Epithelial cell of prostate (primary cell): ENCODE results near the gene SMIM28.
"Not testable (repeated sequence)": the region's sequence is repeated elsewhere in the genome, so short reads cannot be mapped to it uniquely, and the experiment has no call there.

Experiments
- DNase-seq: peaks from one replicate; pipeline ENCODE4 v3.0.0-alpha.2; 2011; ENCODE audit warnings: low read depth, low spot score
- H3K27ac ChIP-seq: fragments of 450-650 bp; 2 replicates; pipeline ENCODE4 v1.5.1; 2017; ENCODE audit warnings: mild to moderate bottlenecking

SMIM28 gene

DNA sequence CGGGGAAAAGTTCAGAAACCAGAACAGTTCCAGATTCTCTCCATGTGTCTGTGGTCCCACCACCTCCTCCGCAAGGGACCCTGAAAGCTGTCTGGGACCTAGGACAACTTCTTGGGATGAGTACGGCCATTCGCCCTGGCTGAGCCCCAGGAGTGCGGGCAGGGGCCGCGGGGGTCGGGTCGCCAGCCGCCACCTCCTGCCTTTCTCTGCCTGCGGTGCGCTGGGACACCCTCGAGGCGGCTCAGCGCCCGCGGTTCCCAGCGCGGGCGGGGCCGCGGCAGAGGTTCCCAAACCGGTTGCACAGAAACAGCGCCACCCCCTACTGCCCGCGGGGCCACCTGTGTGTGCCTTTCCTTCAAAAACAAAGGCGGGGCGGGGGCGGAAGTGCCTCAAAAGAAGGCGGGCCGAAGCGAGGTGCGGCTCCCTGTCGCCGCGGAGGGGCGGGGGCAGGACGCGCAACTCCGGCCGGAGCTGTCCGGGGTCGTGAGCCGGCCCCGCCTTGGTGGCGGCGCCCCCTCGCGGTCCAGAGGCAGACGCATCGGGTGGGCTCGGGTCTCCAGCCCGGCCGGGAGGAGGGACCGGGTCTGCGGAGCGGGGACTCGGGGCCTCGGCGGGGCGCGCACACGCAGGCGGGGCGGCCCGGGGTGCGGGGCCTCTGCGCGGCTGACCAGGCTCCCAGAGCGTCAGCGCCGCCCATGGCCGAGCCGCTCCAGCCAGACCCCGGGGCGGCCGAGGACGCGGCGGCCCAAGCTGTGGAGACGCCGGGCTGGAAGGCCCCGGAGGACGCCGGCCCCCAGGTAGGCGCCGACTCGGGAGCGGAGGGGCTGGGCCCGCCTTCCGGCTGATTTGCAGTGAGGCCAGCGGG, 26.3 kb downstream of the SMIM28 start, which contains the start of gene HEBP2:
Gene HEBP2, plus strand, starts transcription at position 423 of the 865 bp plus-strand sequence. Its CDS starts 273 bp downstream, at position 696.
- H3K27ac ChIP-seq: peak within 1 kb of the TSS; percentile 83
- peak; percentile 78 for DNase-seq

DNA sequence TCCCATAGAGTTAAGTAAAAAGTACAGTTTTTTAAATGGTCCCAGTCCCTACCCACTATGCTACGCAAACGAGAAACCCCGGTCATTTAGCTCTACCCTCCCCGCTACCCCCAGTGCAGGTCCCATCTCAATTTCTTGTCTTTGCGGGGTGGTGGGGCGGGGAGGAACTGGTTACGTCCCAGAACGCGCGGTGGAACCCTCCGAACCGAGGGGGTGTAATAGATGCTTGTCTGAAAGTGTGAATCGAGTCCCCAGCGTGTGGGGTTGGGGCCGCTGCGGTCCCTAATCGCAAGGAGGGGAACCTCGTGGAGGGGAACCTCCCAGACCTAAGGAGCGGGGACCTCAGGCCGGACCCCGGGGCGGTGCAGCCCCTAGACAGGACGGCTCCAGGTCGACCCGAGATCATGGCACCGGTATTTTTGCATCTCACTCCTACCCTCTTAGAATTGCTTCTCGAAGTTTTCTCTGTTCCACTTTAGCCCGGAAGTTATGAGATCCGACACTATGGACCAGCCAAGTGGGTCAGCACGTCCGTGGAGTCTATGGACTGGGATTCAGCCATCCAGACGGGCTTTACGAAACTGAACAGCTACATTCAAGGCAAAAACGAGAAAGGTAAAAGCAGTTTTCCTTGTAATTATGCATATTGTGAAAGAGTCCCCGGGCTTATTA, 27.1 kb downstream of the SMIM28 start:
- DNase-seq: no peak
- H3K27ac ChIP-seq: peak overlapping the region; percentile 83

DNA sequence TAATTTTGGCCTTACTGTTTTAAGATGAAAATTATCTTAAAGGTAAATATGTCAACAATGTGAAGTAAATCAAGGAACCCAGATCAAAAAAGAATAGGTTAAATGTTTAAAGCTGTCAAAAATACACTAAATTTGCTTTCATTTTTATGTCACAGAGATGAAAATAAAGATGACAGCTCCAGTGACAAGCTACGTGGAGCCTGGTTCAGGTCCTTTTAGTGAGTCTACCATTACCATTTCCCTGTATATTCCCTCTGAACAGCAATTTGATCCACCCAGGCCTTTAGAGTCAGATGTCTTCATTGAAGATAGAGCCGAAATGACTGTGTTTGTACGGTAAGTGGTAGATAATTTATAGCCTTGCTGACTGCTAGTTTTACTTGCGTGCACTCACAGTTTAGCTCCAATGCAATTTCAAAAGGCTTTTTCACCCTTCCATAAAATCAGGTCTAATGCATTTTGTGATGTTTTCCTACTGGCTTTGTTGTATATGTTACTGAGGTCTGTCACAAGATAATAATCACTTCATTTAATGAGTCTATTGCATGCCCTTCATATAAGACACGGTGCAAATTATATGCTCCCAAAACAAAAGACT, 28.2 kb downstream of the SMIM28 start:
- DNase-seq: no peak
- H3K27ac ChIP-seq: peak overlapping the region; percentile 83

DNA sequence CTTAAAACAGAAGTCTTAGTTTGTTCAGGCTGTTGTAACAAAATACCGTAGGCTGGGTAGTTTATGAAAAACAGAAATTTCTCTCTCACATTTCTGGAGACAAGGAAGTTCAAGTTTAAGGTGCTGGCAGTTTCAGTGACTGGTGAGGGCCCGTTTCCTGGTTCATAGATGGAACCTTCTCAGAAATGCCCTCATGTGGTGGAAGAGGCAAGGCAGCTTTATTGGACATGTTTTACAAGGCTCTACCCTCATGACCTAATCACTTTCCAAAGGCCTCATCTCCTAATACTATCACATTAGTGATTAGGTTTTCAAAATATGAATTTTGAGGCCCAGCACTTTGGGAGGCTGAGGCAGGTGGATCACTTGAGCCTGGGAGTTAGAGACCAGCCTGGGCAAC, 28.7 kb downstream of the SMIM28 start:
- H3K27ac ChIP-seq: peak overlapping the region; percentile 83
- peak; percentile 44 for DNase-seq

DNA sequence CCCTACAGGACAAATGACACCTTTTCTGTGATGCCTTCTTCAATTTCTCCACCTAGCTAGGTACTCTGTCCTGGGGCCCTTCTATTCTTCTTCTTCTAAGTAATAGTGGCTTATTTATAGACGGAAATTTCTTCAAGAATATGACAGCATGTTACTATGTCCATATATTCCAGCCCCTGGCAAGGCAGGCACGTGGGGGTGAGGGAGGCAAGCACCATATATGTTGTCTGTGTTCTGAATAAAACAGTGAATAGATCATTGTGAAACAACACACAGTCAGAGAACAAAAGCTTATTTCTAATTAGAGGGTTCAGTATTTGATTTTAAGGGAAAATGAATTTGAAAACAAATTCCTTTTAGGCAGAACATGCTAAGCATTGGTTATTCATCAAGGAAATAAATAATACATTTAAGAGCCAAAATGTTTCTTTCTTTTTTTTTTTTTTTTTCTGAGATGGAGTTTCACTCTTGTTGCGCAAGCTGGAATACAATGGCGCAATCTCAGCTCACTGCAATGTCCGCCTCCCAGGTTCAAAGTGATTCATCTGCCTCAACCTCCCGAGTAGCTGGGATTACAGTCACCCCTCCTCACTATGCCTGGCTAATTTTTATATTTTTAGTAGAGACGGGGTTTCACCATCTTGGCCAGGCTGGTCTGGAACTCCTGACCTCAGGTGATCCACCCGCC, 32.5 kb downstream of the SMIM28 start:
- H3K27ac ChIP-seq: peak overlapping the region; percentile 85
- DNase-seq: peak; percentile 55

DNA sequence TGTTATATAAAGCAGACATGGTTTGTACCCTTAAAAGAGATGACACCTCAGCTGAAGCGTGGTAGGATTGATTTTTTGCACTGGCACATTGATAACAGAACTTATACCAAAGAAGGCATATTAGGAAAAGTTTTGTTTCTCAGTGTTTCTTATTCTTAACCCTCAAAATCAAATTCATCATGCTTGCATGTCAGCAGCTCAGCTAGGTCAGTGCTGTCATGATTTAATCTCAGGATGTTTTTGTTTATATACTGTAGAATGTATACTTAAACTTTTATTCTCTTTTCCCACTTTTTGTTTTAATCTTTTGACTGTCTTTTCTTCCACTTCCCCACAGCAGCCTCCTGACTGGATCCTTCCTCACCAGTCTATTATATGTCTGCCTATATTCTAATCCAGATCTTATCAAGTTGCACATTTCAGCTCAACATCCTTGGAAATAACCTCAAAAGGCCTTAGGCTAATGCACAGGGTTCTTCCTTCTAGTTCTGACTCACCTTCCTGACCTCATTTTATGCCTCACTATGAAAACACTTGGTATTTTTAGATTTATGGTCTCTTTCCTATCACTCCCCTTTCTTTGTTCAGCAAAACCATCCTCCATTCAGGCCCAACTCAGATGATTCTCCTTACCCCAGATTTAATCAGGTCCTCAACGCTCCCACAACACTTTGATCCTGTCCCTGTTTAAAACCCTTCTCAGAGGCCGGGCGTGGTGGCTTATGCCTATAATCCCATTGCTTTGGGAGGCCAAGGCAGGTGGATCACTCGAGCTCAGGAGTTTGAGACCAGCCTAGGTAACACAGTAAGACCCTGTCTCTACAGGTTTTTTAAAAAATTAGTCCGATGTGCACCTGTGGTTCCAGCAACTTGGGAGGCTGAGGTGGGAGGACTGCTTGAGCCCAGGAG, 33.5 kb downstream of the SMIM28 start:
- peak overlapping the region; percentile 85 for H3K27ac ChIP-seq
- peak; percentile 87 for DNase-seq

DNA sequence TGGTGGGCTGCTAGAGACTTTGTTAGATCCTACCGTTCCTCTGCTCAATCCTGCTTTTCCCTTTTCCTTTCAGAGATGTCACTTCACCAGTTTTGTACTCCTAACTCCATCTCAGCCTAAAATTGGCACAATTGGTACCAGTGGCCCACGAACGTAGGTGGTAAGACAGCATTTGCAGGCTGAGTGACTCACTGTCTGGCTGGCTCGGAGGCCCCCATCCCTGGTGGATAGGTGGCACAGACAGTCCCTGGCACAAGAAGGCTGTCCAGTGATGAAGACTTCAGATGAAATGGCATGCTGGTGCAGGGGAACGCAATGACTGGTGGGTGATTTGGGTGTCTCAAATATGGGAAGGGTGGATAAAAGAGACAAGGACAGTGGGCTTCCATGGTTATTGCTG, 37.4 kb downstream of the SMIM28 start:
- DNase-seq: no peak
- H3K27ac ChIP-seq: no peak overlapping the region

DNA sequence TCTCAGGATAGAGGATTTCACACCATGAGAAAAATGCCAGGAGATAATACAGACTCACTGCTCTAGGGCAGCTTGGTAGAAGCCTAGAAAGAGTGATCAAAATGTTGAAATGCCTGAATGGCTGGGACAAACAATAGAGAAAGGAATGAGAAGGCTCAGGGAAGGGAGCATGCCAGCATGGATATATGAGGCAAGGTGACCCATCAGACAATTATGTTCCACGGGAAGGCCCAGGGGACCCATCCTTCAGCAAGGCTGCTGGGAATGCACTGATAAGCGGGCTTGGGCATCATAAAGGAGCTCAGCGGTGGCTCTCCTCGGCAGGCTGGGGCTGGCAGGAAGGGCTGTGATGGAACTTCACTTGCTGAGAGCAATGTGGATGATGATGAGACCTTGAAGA, 38.5 kb downstream of the SMIM28 start:
- DNase-seq: no peak
- no peak overlapping the region for H3K27ac ChIP-seq

DNA sequence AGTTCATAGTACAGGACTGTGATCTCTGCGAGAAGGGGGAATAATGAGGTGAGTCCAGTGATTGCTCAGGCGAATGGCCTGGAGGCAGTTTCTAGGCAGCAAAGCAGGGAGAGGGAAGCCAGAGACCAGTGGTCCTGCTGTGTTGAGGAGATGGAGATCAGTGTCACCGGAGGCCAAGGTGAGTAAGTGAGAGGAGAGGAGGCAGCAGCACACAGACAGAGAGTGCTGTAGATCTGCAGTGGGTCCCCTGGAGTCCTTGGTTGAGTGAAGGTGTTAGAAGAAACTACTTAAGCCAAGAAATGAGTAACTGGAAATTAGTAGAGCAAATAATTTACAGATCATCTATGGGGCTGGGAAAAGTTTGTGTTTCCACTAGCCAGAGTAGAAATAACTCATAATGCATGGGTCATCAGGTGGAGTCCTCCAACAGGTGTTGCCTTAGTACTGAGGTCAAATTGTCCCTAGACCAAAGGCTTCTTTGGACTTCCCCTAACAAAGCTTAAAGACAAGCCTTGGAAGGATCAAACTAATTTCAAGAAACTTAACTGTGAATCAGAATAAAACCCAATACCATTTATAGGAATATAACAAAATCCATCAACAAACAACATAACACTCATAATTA, 39.9 kb downstream of the SMIM28 start:
- no peak overlapping the region for H3K27ac ChIP-seq
- DNase-seq: no peak

DNA sequence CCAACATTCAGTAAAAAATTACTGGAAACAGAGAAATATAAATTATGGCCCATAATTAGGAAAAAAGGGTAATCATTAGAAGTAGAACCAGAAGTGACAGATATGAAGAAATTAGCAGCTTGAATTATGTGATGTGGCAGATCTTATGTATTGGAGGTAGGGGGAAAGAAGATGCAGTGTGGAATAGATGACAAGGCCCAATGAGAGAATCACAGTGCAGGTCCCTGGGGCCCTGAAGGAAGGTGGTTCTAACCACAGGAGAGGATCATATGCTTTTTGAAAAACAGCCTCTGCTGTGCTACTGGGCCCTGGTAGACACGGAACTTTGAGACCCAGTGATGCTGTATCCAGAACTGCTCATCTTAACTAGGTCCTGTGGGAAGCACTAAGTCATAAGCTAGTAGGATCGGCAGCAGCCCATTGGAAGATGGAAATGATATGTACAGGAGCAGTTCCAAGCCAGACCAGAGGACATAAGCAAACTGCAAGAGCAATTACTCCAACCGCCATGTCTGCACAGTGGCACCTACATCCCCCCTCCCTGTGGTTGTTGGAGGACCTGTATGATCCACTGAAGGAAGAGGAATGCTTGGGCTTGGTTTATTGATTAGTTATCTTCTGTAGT, 40.5 kb downstream of the SMIM28 start:
- H3K27ac ChIP-seq: no peak overlapping the region
- no peak for DNase-seq

DNA sequence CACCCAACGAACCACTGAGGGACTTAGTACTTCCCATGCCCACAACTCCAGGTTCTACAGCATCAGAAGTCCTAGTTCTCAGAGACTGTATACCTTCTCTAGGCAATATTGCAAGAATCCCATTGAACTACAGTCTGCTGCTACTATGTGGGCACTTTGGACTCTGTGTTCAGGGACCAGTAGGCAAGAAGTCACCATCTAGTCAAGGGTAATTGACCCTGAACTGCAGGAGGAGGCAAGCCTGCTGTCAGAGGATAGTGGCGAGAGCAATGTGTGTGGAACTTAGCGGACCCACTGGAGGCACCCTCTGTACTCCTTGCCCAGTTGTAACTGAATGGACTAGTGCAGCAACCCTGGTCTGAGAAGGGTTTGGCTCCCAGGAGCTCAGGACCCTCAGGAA, 42.1 kb downstream of the SMIM28 start:
- DNase-seq: no peak
- H3K27ac ChIP-seq: no peak overlapping the region

DNA sequence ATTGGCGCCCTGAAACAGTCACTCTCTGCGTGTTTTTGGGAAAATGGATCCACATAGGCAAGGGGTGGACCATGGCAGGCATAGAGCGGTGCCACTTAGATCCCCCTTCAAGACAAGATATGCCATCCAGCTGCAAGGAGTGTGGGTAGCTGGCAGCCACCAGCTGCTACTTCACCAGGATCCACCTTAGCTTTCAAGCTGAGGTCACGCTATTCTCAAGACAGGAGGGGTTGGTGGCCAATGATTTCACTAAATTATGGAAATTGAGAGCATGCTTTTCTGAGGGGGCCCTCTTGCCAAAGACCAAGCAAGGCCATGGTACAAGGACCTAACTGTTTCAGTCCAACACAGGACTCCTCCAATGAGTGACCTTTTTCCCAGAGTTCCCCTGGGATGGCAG, 42.7 kb downstream of the SMIM28 start:
- H3K27ac ChIP-seq: no peak overlapping the region
- no peak for DNase-seq

DNA sequence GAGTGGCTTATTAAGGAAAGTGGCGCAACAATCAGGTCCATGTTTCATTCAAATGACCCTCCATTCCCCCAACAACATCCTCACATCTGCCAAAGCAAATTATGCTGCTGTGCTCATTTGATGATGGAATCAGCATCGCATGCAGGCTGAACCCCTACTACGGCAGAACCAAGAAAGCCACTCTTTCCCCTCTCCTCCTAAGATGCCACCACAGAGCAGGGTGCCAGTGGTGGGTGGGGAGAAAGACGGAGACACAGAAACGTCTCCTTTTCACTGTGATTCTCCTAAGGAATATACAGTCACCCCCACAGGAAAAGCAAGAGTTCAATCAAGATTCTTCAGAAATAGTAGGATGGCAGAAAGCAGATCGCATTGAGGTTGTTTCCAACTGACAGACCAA, 43.4 kb downstream of the SMIM28 start:
- no peak for DNase-seq

DNA sequence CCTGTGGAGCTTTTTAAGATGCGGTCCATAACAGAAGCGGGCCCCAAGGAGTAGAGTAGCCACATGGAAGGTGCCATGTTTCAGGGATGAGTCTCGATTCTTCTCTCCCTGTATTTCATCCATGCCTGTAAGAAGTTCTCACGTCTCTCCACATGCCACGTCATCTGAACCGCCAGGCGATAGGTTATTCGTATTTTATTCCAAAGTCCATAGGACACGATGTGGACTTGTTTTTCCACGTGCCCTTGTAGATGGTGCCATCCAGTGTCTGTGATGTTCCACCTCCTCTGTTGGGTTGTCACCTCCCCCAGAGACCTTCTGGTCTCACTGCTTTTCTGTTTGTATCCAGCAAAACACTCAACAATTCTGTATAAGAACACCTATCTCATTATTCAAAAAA, 43.9 kb downstream of the SMIM28 start:
- no peak overlapping the region for H3K27ac ChIP-seq
- DNase-seq: no peak

More for the DNA sequence above, 43.4 kb downstream of the SMIM28 start:
- H3K27ac ChIP-seq: no peak overlapping the region

DNA sequence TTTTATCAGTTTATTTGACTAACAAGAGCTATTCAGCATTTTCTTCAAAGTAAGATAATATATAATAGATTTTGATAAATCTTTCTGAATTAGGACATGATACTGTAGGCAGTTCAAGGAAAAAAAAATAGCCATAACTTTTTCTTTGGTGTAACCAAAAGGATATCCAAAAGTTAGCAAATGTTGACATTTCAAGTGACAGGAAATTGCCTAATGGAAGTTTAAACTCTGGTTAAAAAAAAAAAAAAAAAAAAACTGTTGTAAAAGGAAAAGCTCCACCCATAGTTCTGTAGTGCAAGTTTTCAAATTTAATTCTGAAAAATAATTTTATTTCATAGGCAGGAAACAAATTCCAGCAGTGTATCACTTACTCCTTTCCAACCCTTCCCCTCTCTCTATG, 45.2 kb downstream of the SMIM28 start:
- H3K27ac ChIP-seq: no peak overlapping the region
- DNase-seq: no peak

DNA sequence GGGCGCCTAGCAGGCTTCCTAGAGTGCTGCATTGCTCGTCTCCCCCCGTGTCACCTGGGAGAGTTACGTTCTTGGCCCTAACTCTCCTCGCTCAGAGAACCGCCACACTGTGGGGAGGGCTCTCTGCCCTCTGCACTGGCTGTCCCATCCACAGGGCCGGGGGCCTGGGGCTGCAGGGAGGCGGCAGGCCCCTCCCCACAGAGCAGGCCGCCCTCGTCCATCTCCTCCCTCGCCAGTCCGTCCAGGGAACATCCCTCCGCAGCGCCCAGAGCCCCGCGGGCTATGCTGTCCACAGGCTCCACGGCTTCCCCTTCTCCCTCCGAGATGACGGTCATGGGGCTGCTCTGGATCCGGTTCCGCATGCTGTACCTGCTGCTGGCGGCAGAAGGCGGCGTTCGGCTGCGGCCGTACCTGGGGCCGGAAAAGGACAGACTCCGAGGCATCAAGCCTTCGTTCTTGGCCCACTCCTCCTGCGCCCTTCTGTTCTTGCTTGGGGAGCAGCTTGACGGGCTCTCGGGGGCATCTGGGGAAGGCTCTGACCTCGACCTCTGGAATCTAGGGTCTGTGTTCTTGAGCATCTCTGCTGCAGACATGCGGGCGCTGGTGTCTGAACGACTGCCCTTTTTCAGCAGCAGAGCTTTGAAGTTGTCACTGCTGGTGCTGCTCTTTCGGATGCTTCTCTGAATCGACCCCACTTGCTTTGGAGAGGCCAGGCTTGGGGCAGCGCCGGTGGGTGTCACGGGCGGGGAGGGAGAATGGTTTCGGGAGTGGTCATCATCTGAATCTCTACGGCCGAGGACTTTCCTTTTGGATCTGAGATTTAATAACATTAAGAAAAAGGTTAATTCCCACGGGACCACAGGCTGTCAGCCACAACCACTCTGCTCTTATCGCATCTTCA, 46.5 kb downstream of the SMIM28 start:
- DNase-seq: no peak
- H3K27ac ChIP-seq: no peak overlapping the region

DNA sequence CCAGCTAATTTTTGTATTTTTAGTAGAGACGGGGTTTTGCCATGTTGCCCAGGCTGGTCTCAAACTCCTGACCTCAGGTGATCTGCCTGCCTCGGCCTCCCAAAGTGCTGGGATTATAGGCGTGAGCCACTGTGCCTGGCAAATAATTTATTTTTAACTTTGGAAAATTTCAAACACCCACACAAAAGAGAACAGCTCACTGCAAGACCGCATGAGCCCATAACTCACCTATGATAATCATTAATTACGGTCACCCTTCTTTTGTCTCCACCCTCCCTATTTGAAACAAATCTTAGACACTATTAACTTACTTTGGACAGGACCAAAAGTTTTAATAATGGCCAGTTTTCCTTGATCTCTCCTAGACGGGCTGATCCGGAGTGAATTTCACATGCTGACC, 47.6 kb downstream of the SMIM28 start:
- not testable (repeated sequence) for H3K27ac ChIP-seq, DNase-seq
